Measurements from ENCODE around the gene SUGP2. TPM values are rescaled to one million over a fixed set of nuclear protein-coding genes. Genes with fewer than 3 reads are reported as not detected.

SUGP2 gene
- total RNA-seq, 3 donors from 2014 or later (not counting 1 experiment from before 2014, with no cell fraction given), result 220 to 237 (median 236) TPM

GRCh38 chr19:18969931-18970659 is 63.2 kb downstream of the SUGP2 start:
- Mint-ChIP-seq H3K36me3 (no peaks in the 10 kb centered on the region), H3K4me3 (no peak overlapping the region), H3K9me3 (no peaks in the 10 kb centered on the region), H3K27me3 (ENCODE audit: low read depth in 2 of 2) (peaks cover 3 to 7% of the 10 kb centered on the region in 2 donors), H3K27ac (no peak overlapping the region), H3K4me1 (peaks cover 5 to 6% of the 10 kb centered on the region in 2 donors)
- Histone ChIP-seq H3K27ac (ENCODE audit: low read length) (no peak overlapping the region), H3K4me1 (ENCODE audit: control insufficient read depth, insufficient read depth, low read length) (peaks cover 17% of the 10 kb centered on the region), H3K4me3 (ENCODE audit: low read length) (no peak overlapping the region), H3K9me3 (ENCODE audit: control insufficient read depth, insufficient read depth, low read length) (peaks cover 4% of the 10 kb centered on the region), H3K36me3 (ENCODE audit: control insufficient read depth, insufficient read depth, low read length) (no peaks in the 10 kb centered on the region), H3K27me3 (ENCODE audit: control insufficient read depth, insufficient read depth, low read length) (no peaks in the 10 kb centered on the region)
- intact Hi-C loops (cut with micrococcal nuclease), result no loop called here
- WGBS (ENCODE audit: insufficient coverage), result 86% methylated on average over 13 of the region's 13 CpGs
- no peak for ATAC-seq
- TF ChIP-seq CTCF (IDR thresholded peaks at IDR 0.05), result no peak
- DNase-seq, result no peak

- Histone ChIP-seq H3K27ac (ENCODE audit: low read length) (no peak overlapping the region), H3K4me3 (ENCODE audit: low read length) (no peak overlapping the region), H3K9me3 (ENCODE audit: control insufficient read depth, insufficient read depth, low read length) (peaks cover 4% of the 10 kb centered on the region), H3K4me1 (ENCODE audit: control insufficient read depth, insufficient read depth, low read length) (peaks cover 11% of the 10 kb centered on the region), H3K36me3 (ENCODE audit: control insufficient read depth, insufficient read depth, low read length) (no peaks in the 10 kb centered on the region), H3K27me3 (ENCODE audit: control insufficient read depth, insufficient read depth, low read length) (no peaks in the 10 kb centered on the region)
- intact Hi-C loops (cut with micrococcal nuclease), result no loop called here
- Mint-ChIP-seq H3K27me3 (ENCODE audit: low read depth in 2 of 2) (peaks cover 3 to 7% of the 10 kb centered on the region in 2 donors), H3K27ac (no peak overlapping the region), H3K4me3 (no peak overlapping the region), H3K4me1 (no peaks in the 10 kb centered on the region), H3K9me3 (no peaks in the 10 kb centered on the region), H3K36me3 (no peaks in the 10 kb centered on the region)
- TF ChIP-seq CTCF (IDR thresholded peaks at IDR 0.05), result no peak
- WGBS (ENCODE audit: insufficient coverage), result 18% methylated on average over 11 of the region's 11 CpGs
- DNase-seq, result no peak
- no peak for ATAC-seq
These were observed 65.8 kb downstream of the SUGP2 start for GRCh38 chr19:18967358-18968146.

GRCh38 chr19:18966307-18966706 is 67.0 kb downstream of the SUGP2 start:
- no peak for TF ChIP-seq CTCF (IDR thresholded peaks at IDR 0.05)
- ATAC-seq (no peak), DNase-seq (no peak)
- H3K9me3 Mint-ChIP-seq, result no peaks in the 10 kb centered on the region
- intact Hi-C loops (cut with micrococcal nuclease), result no loop called here
- Histone ChIP-seq H3K36me3 (ENCODE audit: control insufficient read depth, insufficient read depth, low read length) (no peaks in the 10 kb centered on the region), H3K27me3 (ENCODE audit: control insufficient read depth, insufficient read depth, low read length) (peaks cover 5% of the 10 kb centered on the region), H3K4me3 (ENCODE audit: low read length) (no peak overlapping the region), H3K4me1 (ENCODE audit: control insufficient read depth, insufficient read depth, low read length) (peaks cover 15% of the 10 kb centered on the region), H3K27ac (ENCODE audit: low read length) (no peak overlapping the region), H3K9me3 (ENCODE audit: control insufficient read depth, insufficient read depth, low read length) (peaks cover 4% of the 10 kb centered on the region)
- H3K27me3 Mint-ChIP-seq (ENCODE audit: low read depth in 2 of 2), result peaks cover 12 to 17% of the 10 kb centered on the region in 2 donors
- H3K27ac Mint-ChIP-seq, result no peak overlapping the region
- 72% methylated on average over 4 of the region's 4 CpGs for WGBS (ENCODE audit: insufficient coverage)
- peaks cover 0 to 12% of the 10 kb centered on the region in 2 donors for H3K4me1 Mint-ChIP-seq
- H3K4me3 Mint-ChIP-seq, result no peak overlapping the region
- H3K36me3 Mint-ChIP-seq, result no peaks in the 10 kb centered on the region

Measured in natural killer cell (primary cell).